Fibroblast of skin of right biceps (primary cell): ENCODE measurements around the gene NHP2.
A peak's percentile ranks its signal among the peaks of the same experiment; 100 is the strongest.
"Not testable (repeated sequence)": the region's sequence is repeated elsewhere in the genome, so short reads cannot be mapped to it uniquely, and the experiment has no call there.

Source experiments
- DNase-seq: peaks from one replicate; pipeline ENCODE4 v3.0.0-alpha.2; 2013

The NHP2 gene

DNA sequence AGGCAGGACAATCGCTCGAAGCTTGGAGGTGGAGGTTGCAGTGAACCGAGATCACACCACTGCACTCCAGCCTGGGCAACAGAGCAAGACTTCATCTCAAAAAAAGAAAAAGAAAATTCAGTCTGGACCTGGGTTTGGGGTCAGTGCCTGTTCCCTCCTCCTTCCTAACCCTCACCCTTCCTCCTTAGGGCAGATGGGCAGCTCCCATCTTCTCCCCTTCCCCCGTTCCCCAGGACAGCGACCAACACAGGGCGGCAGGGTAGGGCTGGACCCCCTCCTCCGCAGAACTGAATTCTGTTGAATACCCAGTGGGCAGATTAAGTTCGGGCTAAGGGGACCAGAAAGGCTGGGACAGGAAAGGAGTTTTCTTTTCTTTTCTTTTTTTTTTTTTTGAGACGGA, 24.4 kb downstream of the NHP2 start:
- DNase-seq: no peak

DNA sequence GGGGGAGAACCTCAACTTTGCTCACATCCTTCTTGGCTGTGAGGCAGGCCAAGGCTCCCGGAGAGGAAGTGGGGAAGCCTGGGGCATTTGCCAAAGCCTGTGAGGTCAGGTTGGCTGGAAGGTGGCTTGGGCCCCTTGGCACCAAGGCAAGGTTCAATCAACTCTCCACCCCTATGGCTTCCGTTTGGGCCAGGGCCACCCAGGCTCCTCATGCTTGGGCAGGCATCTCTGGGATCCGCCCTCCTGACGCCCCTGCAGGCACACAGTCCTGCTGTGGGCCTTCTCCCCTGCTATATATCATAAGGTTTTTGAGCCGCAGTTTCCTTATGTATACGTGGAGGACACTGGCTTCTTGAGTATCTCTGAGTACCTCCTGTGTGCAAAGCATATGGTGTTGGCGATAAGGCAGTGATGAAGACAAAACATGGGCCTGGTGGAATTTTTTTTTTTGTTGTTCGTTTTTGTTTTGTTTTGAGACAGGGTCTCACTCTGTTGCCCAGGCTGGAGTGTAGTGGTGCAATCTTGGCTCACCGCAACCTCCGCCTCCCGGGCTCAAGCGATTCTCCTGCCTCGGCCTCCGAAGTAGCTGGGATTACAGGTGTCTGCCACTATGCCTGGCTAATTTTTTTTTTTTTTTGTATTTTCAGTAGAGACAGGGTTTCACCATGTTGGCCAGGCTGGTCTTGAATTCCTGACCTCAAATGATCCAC, 26.2 kb downstream of the NHP2 start:
- DNase-seq: not testable (repeated sequence)

DNA sequence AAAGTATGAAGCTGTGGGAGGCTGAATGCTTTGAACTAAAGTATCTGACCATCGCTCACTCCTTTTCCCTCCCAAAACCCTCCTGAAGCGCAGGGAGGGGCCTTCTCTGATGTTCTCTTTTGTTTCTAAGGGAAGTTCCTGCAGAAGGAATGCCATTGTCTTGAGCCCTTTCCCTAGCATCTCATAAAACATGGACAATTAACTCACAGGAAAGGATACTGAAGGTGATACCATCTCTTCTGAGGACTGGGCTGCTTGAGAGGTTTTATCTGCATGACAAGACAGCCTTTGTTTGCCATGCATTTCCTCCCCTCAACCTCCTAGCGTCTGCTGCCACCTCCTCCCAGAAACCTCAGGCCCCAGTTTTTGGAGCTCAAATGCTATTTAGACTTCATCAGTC, 27.1 kb downstream of the NHP2 start:
- no peak for DNase-seq

DNA sequence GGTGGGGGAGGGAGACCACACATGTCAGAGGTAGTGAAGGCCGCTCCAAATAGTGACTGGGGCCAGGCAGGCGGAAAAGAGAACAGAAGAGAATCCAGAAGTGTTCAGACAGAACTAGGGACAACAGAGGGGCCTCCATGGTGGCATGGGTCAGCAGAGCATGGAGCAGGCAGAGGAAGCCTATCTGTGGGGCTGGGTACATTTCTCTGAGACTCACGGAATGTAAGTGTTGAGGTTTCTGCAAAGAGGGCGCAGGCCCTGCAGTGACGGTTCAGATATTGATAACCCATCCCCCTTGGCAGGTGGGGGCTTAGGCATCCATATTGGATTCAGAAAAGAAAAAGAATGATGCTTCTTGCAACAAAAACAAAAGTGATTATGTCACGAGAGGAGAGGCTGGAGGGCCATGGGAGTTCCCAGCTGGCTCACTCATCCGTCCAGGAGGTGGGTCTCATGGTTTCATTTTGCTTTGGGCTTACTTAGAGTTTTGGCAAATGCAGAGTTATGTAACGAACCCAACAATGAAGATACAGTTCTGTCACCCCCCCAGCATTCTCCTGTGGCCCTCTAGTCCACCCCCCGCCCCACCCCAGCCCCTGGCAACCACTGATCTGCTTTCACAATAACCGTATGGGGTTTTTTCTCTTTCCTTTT, 28.3 kb downstream of the NHP2 start:
- DNase-seq: no peak

DNA sequence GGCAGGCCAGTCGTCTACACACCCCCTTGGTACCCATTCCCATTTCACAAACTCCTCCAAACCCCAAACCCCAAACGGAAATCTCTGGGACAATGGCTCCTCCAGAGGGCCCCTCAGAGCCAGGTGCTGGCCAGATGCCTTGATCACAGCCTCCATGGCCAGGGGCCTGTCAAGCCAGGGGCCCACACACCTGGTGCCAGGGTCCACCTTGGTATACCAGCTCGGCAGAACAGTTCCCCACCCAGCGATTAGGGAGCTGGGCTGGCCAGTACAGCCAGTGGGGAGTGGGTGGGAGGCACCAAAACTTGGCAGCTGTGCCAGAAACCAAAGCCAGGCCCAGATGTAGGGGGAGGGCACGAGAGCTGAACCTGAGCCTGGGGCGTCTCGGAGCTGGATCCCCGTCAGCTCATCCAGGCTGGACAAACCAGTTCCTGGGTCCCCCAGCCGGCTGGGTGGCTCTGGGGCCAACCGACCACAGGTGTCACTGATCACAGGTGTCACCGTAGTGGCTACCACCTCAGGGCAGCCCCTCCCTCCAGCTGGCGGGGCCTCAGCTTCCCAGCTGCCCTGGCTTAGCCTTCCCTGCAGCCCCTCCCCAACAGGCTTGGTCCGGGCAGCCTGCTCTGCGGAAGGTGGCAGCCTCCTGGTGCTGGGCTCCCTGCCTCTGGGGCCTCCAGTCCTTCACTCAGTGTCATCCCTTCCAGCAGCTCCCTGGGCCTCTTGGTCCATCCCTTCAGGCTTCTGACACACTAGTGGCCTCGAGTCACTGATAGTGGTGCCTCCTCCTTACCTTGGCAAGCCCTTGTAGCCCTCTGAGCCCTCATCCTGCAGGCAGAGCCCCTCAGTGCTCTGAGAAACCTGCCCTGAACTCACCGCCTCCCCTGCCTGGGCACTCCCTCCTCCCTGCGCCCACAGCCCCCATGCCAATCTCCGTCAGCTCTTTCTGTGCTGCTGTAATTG, 29.4 kb downstream of the NHP2 start:
- no peak for DNase-seq

DNA sequence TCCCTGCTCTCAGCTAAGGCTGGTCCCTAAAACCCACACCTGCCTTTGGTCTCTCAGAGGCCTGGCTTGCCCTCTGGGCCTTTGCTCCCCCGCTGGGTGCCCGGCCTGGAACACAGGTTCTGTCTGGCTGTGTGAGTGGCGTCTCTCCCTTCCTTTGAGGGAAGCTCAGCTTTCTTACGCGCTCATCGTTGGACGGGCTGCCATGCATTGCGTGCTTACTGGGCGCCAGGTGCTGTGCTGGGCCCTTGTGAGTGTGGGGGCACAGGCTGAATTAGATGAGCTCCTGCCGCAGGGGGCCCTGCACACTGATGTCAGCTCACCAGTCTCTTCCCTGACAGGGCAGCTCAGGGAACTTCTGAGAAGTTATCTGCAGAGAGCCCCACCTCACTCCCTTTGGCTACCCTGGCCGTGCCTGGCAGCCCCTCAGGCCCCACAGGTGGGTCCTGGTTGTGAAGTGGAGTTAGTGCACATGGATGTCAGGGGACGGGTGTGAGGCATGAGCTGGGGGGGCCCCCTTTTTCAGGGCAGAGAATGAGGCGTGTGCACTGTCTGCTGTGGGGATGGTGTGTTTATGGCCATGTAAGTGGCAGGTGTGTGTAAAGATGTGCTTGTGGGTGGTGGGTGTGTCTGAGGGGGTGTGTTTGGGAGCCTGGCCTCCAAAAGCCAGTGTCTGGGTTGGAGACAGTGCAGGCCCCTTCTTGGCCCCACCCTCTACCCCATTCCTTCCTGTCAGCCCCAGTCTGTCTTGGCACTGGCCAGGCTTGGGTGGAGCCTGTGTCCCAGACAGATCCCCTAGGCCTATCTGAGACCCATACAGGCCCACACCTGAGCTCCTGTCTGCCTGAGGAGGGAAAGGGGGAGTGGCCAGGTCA, 30.4 kb downstream of the NHP2 start:
- DNase-seq: no peak

DNA sequence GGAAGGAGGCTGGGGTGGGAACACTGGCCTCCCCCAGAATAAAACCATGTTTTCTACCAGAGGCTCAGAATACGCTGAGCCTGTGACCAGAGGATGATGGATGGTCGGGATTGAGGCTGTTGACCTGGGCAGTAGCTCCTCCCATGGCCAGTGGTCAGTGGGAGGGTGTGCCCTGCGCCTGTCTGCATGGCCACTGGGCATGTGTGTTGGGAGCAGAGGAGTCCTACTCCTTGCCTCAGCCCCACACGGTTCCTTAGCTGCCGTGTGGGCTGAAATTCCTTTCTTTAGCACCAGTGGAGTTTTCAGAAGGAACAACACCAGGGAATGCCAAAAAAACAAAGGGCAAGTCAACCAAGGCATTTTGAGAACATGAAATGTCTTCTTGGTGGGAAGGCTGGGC, 31.3 kb downstream of the NHP2 start:
- DNase-seq: no peak

DNA sequence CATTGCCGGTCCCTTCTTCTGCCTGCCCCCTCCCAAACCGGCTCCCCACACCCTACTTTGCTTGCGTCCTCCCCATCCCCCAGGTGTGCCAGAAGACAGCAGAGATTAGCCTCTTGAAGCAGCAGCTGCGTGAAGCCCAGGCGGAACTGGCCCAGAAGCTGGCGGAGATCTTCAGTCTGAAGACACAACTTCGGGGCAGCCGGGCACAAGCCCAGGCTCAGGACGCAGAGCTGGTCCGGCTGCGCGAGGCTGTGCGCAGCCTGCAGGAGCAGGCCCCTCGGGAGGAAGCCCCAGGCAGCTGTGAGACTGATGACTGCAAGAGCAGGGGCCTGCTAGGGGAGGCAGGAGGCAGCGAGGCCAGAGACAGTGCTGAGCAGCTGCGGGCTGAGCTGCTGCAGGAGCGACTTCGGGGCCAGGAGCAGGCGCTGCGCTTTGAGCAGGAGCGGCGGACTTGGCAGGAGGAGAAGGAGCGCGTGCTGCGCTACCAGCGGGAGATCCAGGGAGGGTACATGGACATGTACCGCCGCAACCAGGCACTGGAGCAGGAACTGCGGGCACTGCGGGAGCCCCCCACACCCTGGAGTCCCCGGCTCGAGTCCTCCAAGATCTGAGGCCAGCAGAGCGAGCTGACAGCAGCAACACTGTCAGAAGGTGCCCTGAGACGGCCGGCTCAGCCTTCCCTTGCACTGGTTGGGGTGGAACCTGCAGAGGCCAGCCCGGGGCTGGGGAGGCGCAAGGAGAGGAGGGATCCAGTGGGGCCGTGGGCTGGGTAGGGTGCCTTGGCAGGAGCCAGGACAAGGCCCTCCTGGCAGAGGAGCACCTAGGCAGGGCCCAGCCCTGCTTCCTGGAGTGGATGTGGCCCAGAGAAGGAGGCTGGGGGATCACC, 32.1 kb downstream of the NHP2 start:
- peak; percentile 5 for DNase-seq

DNA sequence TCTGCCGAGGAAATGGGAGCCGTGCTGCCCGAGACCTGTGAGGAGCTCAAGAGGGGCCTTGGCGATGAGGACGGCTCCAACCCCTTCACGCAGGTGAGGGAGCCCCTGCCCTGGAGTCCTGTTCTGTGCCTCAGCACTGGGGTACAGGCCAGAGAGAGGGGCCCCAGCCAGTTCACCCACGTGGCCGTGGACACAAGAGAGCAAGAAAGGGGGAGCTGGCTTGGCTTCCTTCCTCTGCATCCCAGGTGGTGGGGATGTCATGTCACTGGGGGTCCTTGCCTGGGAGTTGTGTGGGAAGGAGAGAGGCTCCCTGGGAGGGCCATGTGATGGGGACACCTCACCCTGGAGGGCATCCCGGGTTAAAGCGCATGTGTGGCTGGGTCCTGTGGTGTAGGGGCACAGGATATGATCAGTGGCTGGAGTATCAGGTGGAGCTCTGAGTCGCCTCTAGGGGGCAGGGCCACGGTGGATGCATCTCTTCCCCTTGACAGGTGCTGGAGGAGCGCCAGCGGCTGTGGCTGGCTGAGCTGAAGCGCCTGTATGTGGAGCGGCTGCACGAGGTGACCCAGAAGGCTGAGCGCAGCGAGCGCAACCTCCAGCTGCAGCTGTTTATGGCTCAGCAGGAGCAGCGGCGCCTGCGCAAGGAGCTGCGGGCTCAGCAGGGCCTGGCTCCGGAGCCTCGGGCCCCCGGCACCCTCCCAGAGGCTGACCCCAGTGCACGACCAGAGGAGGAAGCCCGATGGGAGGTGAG, 32.9 kb downstream of the NHP2 start:
- DNase-seq: peak; percentile 82

DNA sequence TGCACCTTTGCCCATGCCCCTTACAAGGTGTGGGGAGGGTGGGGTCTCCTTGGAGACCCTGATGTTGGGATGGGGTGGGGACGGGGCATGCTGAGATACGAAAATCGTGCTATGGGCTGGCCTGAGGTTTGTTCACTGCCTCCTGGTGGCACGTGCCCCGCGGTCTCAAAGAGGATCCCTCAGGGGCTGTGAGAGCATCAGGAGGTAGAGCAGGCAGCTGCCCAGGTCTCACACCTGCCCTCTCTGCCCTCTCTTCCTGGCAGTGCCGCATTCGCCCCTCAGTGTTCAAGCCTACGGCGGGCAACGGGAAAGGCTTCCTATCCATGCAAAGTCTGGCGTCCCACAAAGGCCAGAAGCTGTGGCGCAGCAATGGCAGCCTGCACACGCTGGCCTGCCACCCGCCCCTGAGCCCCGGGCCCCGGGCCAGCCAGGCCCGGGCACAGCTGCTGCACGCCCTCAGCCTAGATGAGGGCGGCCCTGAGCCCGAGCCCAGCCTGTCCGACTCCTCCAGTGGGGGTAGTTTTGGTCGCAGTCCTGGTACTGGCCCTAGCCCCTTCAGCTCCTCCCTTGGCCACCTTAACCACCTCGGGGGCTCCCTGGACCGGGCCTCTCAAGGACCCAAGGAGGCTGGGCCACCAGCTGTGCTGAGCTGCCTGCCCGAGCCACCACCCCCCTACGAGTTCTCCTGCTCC, 33.6 kb downstream of the NHP2 start:
- no peak for DNase-seq

DNA sequence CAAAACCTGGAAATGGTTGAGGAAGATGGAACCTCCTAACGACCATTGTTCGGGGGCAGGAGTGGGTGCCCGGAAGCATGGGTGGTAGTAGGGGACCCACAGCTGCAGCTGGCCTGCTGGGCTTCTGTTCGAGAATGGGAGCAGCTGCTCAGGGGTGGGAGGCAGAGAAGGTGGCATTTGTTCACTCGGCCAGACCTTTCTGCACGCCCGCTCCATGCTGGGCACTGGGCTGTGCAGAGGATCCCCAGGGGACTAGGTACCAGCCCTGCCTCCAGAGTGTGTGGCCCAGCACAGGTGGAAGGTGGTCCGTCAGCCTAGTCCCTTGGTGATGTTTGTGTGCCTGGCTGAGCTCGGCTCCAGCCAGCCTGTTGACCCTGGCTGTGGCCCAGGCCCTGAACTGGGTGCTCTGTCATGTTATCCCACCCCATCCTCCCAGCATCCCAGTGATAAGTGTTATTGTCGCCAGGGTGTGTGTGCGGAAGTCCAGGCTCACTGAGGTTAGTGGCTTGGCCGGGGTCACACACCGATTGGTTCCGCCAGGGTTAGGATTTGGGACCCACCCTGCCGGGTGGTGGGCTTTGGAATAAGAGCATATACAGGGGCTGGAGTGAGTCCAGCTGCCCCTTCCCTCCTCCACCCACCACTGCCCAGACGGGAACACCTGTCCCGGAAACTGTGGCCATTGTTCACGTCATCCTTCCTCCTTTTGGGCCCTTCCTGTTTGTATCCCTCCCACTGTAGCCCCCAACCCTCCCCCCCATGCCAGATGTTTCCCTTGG, 35.6 kb downstream of the NHP2 start:
- no peak for DNase-seq

DNA sequence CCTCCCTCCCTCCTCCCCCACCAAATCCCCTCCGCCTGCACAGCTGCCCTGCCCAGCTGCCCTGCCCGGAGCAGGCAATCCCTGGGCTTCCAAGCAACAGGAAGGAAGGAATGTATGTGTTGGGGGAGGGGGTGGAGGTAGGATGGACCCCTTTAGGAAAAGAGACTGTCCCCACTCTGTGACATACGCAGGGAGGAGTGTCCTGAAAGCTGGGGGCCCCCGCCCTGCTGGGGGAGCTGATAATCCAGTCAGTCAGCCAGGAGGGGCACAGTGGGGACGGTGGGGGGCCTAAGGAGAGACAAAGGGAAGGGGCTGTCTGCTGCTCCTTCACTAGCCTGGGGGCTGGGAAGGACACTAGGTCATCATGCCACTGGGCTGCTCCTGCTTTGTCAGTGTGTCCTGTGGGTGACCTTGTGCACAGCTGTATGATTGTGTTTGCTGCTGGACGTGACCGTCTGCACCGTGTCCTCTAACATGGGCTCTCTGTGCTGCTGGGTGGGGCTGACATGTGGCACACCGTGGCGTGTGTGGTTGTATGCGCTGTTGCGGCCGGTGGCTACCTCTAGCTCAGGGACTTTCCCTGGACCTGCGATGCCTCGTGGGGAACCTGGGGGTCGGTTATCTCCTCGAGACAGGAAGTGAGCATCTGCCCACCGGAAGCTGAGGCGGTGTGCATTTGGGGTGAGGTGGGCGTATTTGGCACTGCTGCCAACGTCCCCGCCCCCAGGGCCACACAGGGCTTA, 37.4 kb downstream of the NHP2 start:
- no peak for DNase-seq

DNA sequence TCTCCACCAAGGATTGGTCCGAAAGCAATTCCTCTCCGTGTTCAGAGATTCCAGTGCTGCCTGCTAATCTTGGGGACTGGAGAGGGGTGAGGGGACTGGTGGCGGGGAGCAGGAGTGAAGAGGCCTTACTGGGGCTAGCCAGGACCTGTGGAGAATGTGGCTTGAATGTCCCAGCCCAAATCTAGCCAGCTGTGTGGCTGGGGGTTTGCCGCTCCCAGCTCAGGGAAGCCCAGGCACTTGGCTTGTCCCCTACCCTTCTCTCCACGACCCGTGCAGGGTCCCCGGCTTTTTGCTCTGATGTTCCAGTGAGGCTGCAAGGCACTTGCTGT, 37.9 kb downstream of the NHP2 start:
- no peak for DNase-seq

DNA sequence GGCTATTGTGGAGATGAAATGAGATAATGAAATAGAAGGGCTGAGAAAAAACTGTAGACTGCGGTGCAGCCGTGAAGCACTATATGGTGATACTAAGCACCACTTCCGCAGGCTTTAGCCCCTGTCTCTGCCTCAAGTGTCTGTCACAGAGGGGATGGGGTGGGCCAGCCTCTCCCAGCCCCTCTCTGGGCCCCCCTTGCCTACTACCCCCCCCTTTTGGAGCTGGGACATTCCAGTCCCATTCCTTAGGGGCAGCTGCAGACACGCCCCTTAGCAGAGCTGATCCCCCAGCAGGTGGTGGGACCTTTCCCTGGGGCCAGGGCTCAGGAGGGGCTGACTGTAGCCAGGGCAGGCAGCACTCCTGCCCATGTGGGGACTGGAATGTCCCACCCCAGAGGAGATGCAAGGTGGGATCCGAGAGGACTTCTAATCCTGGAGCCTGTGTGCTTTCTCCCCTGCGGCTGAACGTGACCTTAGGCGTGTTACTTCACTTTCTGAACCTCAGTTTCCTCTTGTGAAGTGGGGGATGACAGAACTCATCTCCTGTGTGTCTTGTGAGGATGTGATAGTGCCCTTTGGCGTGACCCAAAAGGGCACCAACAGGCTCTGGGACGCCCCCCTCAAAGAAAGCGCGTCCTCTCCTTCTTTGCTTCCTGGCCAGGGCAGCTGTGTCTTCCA, 38.4 kb downstream of the NHP2 start:
- DNase-seq: no peak

DNA sequence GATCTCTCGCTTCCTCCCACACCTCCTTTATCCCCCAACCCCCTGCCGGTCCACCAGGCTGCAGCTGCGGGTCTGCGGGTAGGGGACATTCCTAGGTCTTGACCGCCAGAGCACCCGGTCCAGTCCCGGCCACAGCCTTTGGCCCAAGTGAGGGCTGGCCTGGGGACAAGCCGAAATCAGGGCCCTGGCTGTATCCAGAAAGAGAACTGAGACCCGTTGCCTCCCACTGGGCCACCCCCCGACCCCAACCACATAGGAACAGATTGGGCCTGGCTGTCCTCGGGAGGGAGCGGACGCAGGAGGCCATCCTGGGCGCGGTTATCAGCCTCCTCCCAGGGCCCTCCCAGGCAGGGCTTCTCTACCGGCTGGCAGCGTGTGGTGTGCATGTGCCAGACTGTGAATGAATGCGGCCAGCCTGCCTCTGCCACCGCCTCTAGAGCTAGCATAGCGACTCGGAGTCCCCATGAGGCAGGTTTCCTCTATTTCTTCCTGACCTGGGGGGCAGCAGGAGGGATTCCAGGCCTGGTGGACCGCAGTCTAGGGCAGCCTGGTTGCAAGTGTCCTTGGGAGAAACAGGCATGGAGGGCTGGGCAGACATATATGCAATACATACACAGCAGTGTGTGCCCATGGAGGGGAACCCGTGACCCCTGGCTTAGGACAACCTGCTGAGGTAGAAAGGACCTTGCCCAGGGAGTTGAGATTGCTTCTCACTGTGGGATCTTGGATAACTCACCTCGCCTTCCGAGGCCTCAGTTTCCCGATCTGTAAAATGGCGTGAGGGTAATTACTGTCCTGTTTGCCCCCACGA, 39.2 kb downstream of the NHP2 start:
- no peak for DNase-seq

DNA sequence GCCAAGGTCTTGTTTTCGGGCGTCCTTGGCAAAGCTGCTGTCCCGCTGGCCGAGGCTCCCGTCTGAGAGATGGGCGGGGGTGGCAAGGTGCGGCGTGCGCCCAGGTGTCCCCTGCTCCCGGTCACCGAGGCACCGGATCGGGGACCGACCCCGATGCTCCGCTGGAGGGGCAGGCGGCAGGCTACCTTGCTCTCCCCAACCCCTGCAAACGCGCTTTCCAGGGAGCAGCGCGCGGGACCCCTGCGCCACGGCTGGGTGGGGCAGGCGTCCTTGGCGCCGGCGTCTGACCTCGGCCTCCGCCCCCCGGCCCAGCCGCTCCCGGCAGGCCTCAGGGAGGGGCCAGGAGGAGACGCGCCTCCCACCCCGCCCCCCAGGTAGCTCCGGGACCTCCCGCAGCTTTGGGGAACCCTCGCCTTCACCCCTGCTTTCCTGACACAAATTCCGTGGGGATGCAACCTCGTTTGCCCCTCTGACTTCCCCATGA, 39.8 kb downstream of the NHP2 start:
- DNase-seq: no peak

DNA sequence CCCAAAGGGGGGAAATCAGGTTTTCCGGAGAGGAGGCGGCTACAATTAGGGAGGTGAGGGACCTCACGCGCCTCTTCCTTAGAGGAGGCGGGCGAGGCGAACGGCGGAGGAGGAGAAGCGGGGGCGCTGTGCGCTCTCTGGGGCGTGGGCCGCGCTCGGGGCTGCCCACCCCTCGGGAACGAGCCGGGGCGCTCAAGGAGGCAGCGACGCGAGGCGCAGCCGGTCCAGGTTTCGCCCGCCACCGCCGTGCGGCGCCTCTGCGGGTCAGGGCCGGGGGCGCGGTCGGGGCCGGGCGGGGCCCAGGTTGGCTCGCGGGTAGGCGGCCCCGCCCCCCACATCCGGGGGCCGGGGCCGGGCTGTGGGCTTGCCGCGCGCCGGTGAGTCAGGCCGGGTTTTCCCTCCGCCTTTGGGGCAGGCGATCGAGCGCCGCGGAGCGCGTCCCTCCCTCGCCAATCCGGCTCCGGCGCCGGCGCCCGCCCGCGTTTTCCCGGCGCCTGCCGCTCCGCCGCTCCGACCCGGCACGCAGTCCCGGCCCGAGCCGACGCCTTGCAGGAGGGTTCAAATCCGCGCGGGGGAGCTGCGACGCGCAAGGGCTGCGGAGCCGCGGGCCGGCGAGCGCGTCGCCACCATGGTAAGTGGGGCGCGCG, 40.4 kb downstream of the NHP2 start, which contains the start of gene N4BP3:
N4BP3 (plus strand) TSS at position 392 of the 647 bp plus-strand sequence. CDS start 6,052 bp downstream, outside the sequence.
- peak; percentile 58 for DNase-seq
